Dendritic cell treated with granulocyte-macrophage colony-stimulating factor and Interleukin-4, amounts not matched to agents 40 ng/mL and 50 ng/mL, for 4 days (primary cell): ENCODE data around the gene ADTRP.
A peak's percentile ranks its signal among the peaks of the same experiment; 100 is the strongest.

Experiments
- H3K27ac Mint-ChIP-seq: one replicate; pipeline ENCODE4 v1.8.0; 2022; ENCODE audit warnings: mild to moderate bottlenecking, mixed read lengths
- H3K27me3 Mint-ChIP-seq: one replicate; pipeline ENCODE4 v1.8.0; 2022; ENCODE audit warnings: mild to moderate bottlenecking, mixed read lengths
- H3K36me3 Mint-ChIP-seq: one replicate; pipeline ENCODE4 v1.8.0; 2022; ENCODE audit warnings: low read depth, mixed read lengths
- H3K4me1 Mint-ChIP-seq: one replicate; pipeline ENCODE4 v1.8.0; 2022; ENCODE audit warnings: low read depth, mixed read lengths
- H3K4me3 Mint-ChIP-seq: one replicate; pipeline ENCODE4 v1.8.0; 2022; ENCODE audit warnings: mild to moderate bottlenecking, moderate library complexity, mixed read lengths
- H3K9me3 Mint-ChIP-seq: one replicate; pipeline ENCODE4 v1.8.0; 2022; ENCODE audit warnings: mixed read lengths
- intact Hi-C: fragments of 100-400 bp; cut with micrococcal nuclease; formaldehyde crosslinking; loops from one replicate; pipeline ENCODE4 v1.15.0; 2022

Gene ADTRP

DNA sequence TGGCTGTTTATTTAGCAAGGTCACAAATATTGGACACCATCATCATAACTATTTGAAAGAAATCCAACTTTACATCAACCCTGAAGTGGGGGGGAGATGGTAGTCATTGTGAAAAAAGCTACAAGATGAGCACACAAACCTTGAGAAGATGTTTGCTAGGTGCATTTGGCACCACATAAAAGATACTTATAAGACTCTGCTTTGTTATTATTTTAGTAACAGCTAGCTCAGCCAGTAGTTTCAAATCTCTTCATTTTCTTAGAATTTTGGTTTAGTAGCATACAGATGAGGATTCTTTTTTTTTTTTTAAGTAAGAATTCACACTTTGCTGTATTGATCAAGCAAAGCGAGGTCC, 14.4 kb downstream of the ADTRP start:
- no peaks in the 10 kb centered on the region for H3K36me3 Mint-ChIP-seq
- H3K27ac Mint-ChIP-seq = no peak overlapping the region
- H3K27me3 Mint-ChIP-seq = peaks cover 3% of the 10 kb centered on the region
- peaks cover 43% of the 10 kb centered on the region for H3K4me1 Mint-ChIP-seq
- no peaks in the 10 kb centered on the region for H3K9me3 Mint-ChIP-seq
- no peak overlapping the region for H3K4me3 Mint-ChIP-seq
- intact Hi-C loops = no loop called here

DNA sequence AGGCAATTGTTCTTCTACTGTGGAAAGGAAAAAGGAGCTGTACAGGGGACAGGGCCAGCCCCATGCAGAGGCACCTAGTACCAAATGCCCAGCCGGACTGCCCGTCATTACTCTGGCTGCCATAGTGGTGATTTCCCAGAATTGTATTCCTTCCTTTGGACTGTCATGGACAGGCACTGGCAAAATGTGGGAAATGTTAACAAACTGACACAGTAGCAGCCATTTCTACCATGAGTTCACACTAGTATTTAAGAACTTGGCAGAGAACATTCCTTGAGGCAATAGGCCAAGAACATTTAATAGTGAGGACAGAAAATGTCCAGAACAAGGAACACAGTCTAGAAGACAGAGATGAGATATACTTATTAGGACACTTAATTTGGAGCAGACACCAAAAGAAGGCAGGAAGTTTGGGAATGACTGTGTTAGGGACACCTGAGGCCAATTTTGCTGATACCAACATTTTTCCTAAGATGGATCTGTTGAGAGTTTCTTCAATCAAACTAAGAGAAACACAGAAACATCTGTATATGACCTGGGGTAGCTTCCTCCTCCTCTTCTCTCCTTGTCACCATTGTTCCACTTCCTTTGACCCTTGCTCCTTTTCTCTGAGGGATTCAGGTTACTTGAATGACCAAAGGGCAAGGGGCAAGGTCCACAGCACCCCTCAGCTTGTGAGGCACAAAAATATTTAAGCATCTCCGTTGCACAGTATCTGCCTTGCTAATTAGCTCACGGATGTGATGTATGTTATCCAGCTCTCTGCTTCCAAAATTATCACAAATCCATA, 14.9 kb downstream of the ADTRP start:
- no peaks in the 10 kb centered on the region for H3K36me3 Mint-ChIP-seq
- peaks cover 3% of the 10 kb centered on the region for H3K27me3 Mint-ChIP-seq
- H3K9me3 Mint-ChIP-seq = no peaks in the 10 kb centered on the region
- no peak overlapping the region for H3K27ac Mint-ChIP-seq
- H3K4me1 Mint-ChIP-seq = peaks cover 37% of the 10 kb centered on the region
- intact Hi-C loops = no loop called here
- no peak overlapping the region for H3K4me3 Mint-ChIP-seq

DNA sequence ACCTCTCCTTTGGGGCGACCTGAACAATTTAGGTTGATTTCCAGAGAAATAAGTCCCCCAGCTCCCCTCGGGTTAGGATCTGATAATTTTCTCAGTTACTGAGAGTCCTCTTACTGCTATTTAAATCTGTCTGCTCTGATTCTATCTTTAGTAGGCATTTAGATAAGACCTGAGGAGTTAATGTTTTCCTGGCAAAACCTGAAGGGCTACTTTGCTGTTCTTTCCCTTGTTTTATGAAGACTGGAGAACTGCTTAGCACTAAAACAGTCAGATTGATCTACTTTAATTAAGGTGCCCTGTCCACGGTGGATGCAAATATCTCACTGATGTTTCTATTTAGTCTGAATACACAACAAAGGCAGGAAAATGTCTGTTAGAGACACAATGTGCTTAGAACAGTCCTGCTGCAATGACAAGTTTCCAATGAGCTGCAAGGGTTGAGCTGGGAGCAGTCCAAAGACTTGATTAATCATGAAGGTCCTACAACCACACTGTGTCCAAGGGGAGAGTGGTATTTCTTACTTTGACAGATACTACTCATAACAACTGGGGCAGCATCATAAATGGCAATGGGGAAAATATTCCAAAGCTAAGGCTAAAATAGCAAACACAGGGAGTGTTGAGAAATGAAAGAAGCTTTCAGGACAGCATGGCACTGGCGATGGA, 15.7 kb downstream of the ADTRP start:
- Mint-ChIP-seq H3K4me1 (peaks cover 33% of the 10 kb centered on the region), H3K4me3 (no peak overlapping the region), H3K36me3 (no peaks in the 10 kb centered on the region), H3K27ac (no peak overlapping the region), H3K9me3 (peaks cover 4% of the 10 kb centered on the region), H3K27me3 (peaks cover 3% of the 10 kb centered on the region)
- intact Hi-C loops = no loop called here

DNA sequence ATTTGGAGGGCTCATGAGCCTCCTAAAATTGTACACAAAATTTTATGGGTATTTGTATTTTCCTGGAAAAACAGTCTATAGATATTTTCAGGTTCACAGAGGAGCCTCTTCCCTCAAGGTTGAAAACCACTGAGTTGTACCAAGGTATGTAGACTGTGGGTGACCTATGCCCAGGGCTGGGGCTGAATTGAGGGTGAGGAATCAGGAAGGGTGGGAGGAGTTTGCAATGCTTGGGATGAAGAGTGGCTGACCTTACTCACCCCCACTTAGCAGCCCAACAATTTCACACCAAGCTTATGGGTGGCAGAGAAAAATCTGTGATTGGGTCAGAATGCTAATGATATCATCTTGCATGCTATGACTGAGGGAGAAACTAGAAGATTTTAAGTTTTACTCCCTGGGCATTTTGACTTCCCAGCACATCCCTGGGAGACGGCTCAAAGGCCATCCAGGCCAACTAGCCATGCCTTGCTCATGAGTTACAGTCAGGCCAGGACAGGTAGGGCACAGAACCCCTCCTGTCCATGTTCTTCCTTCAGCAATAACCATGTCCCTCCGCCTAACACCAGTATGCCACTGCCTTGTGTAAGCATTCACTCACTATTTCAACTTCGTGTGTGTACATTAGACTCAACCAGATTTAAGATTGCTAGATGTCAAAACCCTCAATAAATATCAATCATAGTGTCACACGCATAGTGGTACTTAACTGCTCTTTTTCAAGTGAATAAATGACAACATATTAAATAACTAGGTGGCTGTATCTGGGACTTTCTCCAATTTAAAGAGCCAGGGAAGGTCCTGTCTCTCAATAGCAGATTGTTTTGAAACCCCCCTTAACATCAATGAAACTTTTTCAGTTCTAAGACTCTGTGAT, 16.6 kb downstream of the ADTRP start:
- intact Hi-C loops = no loop called here
- Mint-ChIP-seq H3K4me3 (no peak overlapping the region), H3K4me1 (peaks cover 31% of the 10 kb centered on the region), H3K27ac (no peak overlapping the region), H3K36me3 (no peaks in the 10 kb centered on the region), H3K27me3 (peaks cover 3% of the 10 kb centered on the region), H3K9me3 (peaks cover 13% of the 10 kb centered on the region)

DNA sequence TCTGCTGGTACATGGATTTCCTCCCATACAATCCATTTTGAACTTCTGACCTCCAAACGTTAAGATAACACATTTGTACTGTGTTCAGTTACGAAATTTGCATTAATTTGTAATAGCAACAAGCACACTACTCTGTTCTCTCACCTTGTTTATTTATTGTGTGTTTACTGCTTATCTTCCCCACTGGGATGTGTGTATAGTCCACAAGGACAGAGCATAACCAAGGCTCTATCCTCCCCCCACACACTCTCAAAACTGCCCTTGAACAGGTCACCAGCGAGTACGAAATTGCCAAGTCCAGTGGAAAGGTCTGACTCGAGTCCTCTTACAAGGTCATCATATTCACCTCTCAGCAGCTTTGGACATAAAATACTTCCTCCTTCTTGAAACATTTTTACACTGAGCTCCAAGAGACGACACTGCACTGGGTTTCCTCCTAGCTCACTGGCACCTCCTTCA, 18.6 kb downstream of the ADTRP start:
- H3K27me3 Mint-ChIP-seq = peaks cover under 1% of the 10 kb centered on the region
- H3K36me3 Mint-ChIP-seq = no peaks in the 10 kb centered on the region
- H3K27ac Mint-ChIP-seq = peak overlapping the region; percentile 50
- intact Hi-C loops = no loop called here
- H3K9me3 Mint-ChIP-seq = peaks cover 15% of the 10 kb centered on the region
- peaks cover 20% of the 10 kb centered on the region for H3K4me1 Mint-ChIP-seq
- H3K4me3 Mint-ChIP-seq = no peak overlapping the region

DNA sequence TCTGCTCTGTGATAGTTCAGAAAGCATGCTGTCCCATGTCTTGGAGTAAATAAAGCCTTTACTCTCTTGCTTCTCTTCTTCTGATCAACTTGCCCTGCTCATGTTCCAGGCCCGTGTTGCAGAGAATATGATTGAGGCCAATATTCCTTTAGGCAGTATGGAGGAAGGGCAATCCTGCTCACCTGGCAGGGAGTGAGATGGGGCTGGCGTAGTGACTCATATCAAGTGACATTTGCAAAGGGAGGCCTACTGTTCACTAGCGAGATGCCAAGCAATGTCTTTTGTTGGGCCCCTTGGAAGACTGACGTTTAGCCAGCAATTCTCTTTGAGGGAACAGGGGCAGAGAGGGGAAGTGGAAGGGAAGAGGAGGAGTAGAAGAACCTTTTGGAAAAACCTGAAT, 19.7 kb downstream of the ADTRP start:
- no peaks in the 10 kb centered on the region for H3K36me3 Mint-ChIP-seq
- H3K27ac Mint-ChIP-seq = no peak overlapping the region
- H3K4me3 Mint-ChIP-seq = no peak overlapping the region
- H3K27me3 Mint-ChIP-seq = peaks cover 1% of the 10 kb centered on the region
- peaks cover 17% of the 10 kb centered on the region for H3K4me1 Mint-ChIP-seq
- intact Hi-C loops = no loop called here
- peaks cover 15% of the 10 kb centered on the region for H3K9me3 Mint-ChIP-seq

DNA sequence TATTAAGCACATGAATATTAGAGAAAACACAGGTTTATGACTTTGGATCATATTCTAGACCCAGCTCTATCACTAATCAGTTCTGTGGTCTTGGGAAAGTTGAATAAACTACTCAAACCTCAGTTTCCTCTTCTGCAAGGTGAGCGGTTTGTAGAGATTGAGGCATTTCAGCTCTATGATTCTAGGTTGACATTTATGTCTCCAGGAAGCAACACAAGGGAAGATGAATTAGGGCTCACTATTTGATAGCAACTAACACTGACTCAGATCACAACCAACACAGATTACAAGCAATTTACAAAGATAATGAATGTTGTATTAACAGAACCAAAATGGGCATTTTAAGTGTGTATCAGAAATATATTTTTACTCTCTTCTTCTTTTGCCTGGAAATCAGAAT, 21.9 kb downstream of the ADTRP start:
- intact Hi-C loops = no loop called here
- H3K4me3 Mint-ChIP-seq = no peak overlapping the region
- H3K4me1 Mint-ChIP-seq = peaks cover 17% of the 10 kb centered on the region
- peaks cover 15% of the 10 kb centered on the region for H3K9me3 Mint-ChIP-seq
- no peaks in the 10 kb centered on the region for H3K36me3 Mint-ChIP-seq
- no peak overlapping the region for H3K27ac Mint-ChIP-seq
- peaks cover 1% of the 10 kb centered on the region for H3K27me3 Mint-ChIP-seq

DNA sequence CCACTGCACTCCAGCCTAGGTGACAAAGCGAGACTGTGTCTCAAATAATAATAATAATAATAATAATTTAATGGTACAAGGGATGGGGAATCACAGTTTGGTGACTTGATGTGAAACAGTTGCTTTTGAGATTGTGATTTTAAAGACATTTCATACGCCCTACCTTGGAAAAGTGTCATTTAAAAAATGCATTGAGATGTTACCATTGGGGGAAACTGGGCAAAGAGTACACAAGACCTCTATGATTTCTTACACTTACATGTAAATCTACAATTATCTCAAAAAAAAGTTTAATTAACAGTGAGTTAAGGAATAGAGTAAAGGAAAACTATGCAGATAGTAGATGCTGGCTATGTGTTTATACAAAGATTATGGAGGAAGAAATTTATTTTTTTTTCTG, 22.3 kb downstream of the ADTRP start:
- H3K27ac Mint-ChIP-seq = no peak overlapping the region
- no peaks in the 10 kb centered on the region for H3K36me3 Mint-ChIP-seq
- H3K4me1 Mint-ChIP-seq = peaks cover 17% of the 10 kb centered on the region
- no peak overlapping the region for H3K4me3 Mint-ChIP-seq
- peaks cover 1% of the 10 kb centered on the region for H3K27me3 Mint-ChIP-seq
- intact Hi-C loops = no loop called here
- peaks cover 15% of the 10 kb centered on the region for H3K9me3 Mint-ChIP-seq

DNA sequence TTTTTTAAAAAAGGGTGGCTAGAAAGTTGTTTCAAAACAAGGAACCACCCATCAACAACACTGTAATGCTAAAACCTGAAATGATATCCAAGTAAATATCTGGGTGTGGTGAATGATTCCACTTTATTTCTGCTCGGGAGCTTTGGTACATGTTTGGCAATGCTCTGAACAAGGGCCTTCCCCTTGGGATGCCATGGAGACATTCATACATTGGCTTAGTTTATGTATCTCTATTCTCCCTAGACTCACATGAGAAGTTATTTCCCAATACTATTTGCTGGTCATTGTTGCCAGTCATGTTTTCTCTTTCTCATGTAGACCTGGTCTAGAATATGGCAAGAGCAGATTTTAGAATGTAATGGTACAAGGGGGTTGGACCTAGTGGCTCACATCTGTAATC, 22.9 kb downstream of the ADTRP start:
- Mint-ChIP-seq H3K4me3 (no peak overlapping the region), H3K27ac (no peak overlapping the region), H3K9me3 (peaks cover 15% of the 10 kb centered on the region), H3K36me3 (no peaks in the 10 kb centered on the region), H3K4me1 (peaks cover 13% of the 10 kb centered on the region), H3K27me3 (peaks cover 1% of the 10 kb centered on the region)
- intact Hi-C loops = no loop called here

DNA sequence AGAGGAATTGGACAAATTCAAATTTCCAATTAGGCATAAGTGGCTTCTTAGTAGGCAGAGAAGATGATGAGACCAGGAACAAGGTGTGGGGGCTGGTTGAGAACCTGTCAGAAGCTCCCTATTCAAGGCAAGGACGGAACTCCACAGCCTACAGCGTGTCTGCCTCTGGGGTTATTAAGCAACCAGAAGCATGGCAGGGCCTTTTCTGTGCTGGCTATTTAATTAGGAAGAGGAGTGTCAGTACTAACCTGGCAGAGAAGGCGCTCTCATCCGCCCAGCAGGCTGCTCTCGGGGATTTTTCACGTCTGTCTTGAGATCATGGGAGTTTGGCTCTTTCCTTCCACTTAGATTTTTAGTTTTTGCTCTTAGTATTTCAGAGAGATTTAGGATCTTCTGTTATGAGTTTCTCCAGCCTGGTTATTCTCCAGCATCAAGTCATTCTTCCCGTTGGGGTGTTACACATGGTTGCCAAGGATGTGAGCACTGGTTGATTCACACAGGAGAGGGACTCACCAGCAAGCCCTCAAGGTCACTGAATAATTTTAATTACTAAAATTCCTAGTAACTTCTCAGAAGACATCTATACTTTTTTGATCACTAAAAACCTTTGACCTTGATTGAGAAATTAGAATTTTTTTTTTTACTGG, 23.9 kb downstream of the ADTRP start:
- Mint-ChIP-seq H3K36me3 (no peaks in the 10 kb centered on the region), H3K27me3 (peaks cover 1% of the 10 kb centered on the region), H3K27ac (no peak overlapping the region), H3K9me3 (peaks cover 15% of the 10 kb centered on the region), H3K4me3 (no peak overlapping the region), H3K4me1 (peaks cover 3% of the 10 kb centered on the region)
- intact Hi-C loops = no loop called here

DNA sequence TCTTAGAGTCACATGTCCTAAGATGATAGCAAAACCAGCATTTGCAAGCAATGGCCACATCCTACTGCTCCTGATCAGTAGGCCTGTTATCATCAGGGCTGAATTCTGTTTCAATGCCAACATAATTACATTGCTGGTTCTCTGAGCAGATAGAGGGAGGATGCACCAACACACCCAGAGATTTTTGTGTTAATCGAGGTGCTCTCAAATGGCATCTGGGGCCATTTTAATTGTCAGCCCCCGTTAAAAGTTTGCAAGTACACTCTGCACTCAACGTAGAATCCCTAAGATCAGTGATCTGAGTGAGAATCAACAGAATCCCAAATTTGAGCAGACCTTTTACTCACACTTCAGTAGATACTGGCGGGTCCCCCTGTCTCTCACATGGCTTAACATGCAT, 24.8 kb downstream of the ADTRP start:
- intact Hi-C loops = no loop called here
- Mint-ChIP-seq H3K4me1 (no peaks in the 10 kb centered on the region), H3K36me3 (no peaks in the 10 kb centered on the region), H3K27me3 (peaks cover 1% of the 10 kb centered on the region), H3K9me3 (peaks cover 15% of the 10 kb centered on the region), H3K4me3 (no peak overlapping the region), H3K27ac (no peak overlapping the region)

DNA sequence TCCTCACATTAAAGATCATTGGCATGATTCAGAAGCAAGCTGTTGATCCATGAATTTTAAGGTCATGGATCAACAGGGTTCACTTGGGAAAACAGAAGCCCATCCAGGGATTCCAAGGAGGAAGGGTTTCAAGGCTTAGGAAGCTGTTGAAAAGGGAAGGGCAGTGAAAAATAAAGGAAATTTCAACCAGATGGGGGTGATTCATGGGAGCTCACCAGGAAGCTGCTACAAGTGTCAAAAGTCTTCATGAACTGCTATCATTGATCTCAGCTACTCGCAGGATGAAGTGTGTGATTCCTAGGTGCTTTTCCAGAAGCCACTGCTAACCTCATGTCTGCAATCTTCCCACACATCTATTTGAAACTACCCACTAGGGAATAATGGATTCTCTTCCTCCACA, 26.2 kb downstream of the ADTRP start:
- Mint-ChIP-seq H3K27ac (no peak overlapping the region), H3K27me3 (peaks cover 1% of the 10 kb centered on the region), H3K4me3 (no peak overlapping the region), H3K36me3 (no peaks in the 10 kb centered on the region), H3K4me1 (no peaks in the 10 kb centered on the region), H3K9me3 (peaks cover 6% of the 10 kb centered on the region)
- intact Hi-C loops = no loop called here

DNA sequence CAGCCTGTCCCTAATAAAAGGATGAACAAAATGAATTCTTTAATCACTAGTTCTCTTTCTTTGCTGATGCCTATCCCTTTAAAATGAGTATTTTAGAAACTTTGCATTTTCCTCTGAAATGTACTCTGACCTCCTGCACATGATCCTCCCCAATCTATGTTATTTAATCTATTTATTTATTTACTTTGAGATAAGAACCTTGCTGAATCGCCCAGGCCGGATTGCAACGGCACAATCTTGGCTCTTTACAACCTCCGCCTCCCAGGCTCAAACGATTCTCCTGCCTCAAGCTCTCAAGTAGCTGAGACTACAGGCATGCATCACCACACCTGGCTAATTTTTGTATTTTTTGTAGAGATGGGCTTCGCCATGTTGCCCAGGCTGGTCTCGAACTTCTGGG, 27.9 kb downstream of the ADTRP start:
- Mint-ChIP-seq H3K4me3 (no peak overlapping the region), H3K27me3 (peaks cover 3% of the 10 kb centered on the region), H3K9me3 (no peaks in the 10 kb centered on the region), H3K36me3 (no peaks in the 10 kb centered on the region), H3K27ac (no peak overlapping the region), H3K4me1 (no peaks in the 10 kb centered on the region)
- intact Hi-C loops = no loop called here
